ENCODE data around the gene OBSCN.

The OBSCN gene

DNA sequence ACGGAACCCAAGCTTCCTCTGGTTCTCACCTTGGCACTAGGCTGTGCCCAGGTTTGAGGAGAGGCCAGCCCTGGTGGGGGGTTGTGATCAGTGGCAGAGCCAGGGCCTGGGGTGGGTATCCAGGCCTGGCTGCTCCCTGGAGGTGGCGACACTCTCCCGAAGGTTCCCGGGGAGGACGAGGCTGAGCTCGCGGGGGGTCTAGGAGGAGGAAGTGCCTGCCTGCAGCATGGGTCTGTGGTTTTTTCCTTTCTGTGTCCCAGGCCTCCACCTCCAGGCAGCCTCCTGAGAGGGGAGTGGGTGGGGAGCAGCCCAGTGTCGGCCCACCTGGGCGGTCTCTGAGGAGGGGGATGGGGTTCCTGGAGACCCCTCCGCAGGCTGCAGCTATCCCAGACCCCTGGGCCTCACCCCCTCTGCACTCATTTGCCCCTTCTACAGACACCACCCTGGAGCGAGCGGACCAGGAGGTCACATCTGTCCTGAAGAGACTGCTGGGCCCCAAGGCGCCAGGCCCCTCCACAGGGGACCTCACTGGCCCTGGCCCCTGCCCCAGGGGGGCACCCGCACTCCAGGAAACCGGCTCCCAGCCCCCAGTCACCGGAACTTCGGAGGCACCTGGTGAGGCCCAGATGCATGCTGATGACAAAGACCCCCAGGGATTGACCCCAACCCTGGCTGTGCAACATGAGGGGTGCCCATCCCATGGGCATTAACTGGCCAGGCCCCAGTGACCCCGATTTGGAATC, 154.5 kb downstream of the OBSCN start:
- DNase-seq: no peak

DNA sequence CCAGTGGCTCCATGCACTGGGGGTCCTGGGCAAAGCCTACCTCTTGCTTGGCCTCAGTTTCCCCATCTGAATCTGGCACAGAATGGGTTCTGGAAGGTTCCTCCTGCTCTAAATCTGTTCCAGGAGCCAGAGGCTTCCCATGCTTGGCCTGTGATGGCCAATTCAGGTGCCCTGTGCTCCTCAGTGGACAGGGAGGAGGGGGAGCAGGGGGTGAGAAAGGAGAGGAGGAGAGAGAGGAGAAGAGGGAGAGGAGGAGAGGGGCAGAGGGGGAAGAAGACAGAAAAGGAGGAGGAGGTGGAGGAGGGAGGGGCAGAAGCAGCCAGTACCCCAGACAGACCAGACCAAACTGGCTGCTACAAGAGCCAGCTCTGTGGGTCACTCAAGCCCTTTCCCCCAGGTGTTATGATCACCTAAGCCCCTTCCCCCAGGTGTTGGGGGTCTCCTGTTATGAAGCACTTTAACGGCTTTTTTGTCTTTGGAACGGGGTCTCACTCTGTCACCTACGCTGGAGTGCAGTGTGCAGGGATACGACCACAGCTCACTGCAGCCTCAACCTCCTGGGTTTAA, 155.1 kb downstream of the OBSCN start:
- no peak for DNase-seq

DNA sequence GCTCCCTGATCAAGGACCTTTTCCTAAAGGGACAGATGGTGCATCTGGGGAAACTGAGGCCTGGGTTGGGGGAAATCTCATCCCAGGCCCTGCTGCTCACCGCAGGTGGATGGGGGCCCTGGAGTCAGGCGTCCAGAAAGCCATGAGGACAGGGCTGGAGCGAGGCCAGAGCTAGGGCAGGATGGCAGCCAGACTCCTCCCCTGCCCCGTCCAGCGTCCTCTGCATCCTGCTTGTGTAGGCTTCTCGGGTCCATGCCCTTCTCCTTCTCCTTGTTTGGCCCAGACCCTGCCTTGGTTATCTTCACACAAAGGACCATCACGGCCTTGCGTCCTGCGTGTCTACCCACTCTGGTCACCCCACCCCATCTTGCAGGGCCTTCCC, 155.8 kb downstream of the OBSCN start:
- DNase-seq: no peak

DNA sequence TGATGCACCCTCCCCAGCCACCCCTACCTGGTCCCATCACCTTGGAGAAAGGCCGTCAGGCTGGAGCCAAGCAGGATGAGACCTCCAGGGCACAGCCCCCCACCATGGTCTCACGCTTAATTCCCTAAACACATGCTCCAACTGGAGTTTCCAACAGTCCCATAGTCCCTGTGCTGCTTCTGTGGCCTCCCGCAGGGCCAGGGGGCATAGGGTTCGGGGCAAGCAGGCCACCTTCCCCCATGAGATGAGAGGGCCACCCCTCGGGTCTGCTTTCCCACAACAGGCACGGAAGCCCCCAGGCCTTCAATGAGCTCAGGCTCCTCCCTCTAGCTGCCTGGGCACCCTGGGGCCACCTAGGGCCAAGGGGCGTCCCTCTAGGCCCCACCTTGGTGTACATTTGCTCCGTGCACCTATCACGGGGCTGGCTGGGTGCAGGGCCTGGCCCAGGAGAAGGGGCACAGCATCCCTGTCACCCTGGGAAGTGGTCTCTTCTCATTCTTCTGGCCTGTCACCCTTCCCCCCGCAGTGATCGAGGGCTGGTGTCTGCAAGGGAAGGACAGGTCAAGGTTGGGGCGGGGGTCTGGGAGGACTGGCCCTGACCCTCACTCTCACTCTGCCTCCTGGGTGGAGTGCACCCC, 156.3 kb downstream of the OBSCN start:
- DNase-seq: no peak

DNA sequence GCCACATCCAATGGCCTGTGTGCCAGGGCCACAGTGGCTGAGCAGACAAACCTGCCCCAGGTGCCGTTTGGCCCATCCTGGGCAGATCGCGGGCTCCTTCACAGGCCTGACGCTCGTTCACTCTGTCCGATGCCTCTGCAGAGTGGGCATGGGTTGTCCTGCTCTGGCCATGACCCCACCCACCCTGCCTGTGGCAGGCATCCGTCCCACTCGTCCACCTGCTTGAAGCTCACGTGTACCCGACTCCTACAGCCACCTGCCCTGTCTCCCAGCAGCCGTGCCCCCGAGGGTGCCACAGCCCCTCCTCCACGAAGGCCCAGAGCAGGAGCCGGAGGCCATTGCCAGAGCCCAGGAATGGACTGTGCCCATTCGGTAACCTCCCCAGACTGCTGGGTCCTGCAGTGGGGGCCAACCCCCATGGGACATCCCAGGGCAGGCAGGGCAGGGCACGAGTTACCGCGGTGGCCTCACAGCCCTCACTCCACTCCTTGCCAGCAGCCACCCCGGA, 156.9 kb downstream of the OBSCN start:
- DNase-seq: no peak

DNA sequence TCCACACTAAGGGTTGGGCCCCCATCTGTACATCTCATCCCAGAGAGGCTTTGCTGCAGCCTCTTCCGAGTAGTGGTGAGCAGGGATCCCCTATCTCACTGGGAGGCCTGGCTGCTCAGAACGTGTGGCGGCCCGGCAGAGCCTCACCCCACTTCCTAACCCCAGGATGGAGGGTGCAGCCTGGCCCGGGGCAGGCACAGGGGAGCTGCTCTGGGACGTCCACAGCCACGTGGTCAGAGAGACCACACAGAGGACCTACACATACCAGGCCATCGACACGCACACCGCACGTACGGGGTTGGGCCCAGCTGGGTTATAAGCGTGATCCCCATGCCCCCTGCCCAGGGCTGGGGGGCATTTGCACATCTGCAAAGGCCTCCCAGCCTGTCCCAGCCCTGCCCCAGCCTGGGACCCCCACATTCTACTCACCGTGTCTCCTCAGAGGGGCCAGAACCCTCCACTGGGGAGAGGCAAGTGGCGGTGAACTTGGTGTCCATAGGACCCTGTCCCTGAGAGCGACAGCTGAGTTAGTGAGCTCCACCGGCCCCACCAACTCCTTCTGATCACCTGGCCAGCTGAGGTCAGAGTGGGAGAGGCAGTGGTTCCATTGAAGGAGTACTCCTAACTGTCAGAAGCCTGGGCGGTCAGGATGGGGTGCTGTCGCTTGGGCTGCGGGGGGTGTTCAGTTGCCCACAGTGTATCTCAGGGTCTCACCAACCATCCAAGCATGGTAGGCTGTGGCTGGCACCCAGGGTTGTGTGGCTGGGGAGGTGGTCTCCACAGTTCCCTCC, 157.6 kb downstream of the OBSCN start:
- no peak for DNase-seq

DNA sequence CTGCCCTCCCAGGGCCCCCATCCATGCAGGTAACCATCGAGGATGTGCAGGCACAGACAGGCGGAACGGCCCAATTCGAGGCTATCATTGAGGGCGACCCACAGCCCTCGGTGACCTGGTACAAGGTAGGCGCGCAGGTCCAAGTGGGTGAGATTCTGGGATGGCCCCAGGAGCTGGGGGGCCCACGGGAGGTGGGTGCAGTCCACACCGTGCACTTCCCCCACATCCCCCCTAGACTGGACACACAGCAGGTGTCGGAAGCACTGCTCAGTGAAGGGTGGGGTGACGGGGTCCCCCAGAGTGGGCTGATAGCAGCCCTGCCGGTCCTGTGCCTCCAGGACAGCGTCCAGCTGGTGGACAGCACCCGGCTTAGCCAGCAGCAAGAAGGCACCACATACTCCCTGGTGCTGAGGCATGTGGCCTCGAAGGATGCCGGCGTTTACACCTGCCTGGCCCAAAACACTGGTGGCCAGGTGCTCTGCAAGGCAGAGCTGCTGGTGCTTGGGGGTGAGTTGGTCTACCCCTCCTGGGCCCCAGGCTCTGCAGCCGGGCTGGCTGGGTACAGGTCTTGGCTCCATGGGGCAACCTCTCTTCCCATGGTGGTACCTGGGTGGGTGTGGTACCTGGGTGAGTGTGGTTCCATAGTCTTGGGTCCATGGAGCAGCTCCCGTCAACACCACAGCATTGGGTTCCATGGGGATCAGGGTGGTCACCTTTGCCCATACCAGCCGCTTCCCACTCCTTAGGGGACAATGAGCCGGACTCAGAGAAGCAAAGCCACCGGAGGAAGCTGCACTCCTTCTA, 158.4 kb downstream of the OBSCN start:
- no peak for DNase-seq

DNA sequence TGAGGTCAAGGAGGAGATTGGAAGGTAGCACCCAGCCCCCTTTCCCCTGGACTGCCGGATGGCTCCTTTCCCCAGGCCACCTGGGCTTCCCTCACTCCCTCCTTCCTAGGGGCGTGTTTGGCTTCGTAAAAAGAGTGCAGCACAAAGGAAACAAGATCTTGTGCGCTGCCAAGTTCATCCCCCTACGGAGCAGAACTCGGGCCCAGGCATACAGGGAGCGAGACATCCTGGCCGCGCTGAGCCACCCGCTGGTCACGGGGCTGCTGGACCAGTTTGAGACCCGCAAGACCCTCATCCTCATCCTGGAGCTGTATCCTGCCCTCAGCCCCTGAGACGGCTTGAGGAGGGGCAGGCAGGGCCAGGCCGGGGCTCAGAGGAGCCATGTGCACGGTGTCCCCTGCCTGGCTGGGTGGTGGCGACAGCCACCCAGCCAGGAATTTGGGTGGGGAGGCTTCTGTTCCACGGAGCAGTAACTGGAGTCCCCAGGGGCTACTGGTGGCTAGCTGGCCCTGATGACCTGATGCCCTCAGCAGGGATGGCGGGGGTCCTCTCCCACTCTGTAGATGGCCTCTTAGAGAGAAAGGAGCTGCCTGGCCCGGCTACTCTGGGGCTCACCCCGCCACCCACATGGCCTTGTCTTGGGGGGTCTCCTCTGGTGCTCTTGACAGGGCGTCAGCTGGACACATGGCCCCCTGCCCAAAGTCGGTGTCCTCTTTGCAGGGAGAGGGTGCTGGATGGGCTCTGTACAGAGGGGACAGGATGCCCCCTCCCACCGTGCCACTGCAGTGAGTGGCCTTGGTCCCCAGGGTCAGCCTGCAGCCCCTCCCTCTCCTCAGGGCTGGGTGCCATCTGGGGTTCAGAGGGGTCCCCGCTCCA, 159.3 kb downstream of the OBSCN start:
- DNase-seq: no peak

DNA sequence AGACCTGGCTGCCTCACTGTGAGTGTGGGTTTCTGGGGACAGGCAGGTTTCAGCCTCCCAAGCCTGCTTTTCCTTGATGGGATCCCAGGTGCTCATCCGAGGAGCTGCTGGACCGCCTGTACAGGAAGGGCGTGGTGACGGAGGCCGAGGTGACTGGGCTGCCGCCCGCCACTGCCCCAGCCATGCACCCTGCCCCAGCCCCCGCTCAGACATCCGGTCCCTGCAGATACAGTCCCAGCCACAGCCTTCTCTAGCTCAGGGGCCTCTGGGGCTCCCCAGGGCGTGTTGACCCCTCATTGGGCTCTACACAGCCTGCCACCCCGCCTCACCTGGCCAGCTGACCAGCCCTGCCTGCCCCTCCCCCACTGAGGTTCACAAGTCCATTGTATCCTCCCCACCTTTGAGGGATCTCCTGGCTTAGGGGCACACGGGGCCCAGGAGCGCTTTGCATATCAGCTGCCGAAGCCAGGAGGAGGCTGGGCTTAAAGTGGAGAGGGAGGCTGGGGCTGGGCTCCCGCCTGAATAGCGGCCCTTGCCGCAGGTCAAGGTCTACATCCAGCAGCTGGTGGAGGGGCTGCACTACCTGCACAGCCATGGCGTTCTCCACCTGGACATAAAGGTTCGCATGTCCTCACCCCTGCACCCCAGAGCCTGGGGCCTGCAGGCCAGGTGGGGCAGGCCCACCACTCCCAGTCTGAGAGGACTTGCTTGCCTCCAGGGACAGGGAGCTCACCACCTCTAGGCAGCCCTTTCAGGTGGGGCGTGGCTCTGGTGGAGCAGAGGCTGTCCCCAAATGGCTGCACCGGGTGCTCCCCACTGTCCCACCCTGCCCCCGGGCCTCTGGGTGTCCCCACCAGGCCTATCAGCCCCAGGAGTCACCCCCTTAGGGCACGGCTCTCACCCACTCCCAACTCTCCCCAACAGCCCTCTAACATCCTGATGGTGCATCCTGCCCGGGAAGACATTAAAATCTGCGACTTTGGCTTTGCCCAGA, 160.3 kb downstream of the OBSCN start:
- no peak for DNase-seq

DNA sequence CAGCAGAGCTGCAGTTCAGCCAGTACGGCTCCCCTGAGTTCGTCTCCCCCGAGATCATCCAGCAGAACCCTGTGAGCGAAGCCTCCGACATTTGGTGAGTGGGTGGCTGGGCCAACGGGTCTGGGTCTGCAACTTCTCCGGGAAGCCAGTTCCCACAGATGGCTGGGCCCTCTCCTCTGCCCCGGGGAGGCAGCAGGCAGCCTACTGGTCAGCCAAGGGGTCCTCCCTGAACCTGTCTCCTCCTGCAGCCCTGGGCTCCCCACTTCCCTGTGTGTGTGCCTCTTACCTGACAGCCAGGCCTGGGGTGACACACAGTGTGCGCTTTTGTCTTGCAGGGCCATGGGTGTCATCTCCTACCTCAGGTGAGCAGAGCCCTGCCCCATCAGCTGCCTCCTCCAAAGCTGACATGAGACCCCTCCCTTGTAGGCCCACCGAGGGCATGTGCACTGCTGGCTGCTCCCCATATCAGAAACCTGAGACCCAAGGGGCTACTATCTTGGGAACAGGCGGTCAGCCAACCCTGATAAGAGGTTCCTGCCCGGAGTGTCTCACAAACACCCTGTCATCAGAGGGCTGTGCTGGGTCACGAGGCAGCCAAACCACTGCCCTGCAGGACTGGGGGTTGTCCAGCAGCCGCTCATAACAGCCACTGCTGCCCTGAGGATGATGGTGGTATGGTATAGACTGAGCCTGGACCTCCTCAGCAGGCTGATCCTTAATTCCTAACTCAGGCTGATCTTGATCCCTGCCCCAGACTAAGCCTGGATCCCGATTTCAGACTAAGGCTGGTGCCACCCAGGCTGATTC, 161.2 kb downstream of the OBSCN start:
- no peak for DNase-seq

DNA sequence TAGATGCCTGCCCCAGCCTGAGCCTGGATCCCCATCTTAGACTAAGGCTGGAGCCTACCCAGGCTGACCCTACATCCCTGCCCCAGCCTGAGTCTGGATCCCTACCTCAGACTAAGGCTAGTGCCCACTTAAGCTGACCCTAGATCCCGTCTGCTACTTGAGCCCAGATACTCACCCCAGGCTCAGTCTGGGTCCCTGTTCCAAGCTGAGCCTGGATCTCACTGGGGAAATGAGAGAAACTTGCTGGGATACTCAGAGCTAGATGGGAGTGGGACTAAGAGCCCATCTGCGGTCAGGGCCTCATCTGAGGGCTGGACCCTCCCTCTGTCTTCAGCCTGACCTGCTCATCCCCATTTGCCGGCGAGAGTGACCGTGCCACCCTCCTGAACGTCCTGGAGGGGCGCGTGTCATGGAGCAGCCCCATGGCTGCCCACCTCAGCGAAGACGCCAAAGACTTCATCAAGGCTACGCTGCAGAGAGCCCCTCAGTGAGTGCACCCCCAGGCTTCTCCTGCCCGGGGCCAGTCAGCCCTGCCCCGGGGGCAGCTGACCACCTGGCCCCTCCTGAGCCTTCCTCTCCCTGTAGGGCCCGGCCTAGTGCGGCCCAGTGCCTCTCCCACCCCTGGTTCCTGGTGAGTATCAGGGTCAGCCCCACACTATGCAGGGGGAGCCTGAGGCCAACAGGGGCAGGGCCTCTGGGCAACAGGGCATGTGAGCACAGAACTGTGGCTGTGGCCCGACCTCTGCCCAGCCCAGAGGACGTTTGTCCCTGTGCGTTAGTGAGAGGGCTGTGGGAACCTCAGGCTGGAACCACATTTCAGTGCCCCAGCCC, 162.0 kb downstream of the OBSCN start:
- no peak for DNase-seq

DNA sequence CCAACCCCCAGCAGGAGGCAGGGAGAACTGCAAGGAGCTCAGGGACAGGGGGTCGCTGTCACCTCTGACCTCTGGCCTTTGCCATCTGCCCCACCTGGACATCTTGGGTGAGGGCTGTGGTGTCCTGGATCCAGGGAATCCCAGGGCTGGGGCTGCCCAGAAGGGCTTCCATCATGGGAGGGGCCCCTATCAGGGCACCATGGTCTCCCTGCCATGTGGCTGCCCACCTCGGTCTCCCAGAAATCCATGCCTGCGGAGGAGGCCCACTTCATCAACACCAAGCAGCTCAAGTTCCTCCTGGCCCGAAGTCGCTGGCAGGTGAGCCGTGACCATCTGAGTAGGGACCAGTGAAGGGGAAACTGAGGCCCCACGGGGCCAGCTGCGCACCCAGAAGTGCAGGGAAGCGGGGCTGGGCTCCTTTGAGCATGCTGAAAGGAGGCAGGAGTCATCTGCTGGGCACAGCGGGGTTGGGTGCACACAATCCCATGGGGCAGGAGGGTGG, 162.6 kb downstream of the OBSCN start:
- no peak for DNase-seq

DNA sequence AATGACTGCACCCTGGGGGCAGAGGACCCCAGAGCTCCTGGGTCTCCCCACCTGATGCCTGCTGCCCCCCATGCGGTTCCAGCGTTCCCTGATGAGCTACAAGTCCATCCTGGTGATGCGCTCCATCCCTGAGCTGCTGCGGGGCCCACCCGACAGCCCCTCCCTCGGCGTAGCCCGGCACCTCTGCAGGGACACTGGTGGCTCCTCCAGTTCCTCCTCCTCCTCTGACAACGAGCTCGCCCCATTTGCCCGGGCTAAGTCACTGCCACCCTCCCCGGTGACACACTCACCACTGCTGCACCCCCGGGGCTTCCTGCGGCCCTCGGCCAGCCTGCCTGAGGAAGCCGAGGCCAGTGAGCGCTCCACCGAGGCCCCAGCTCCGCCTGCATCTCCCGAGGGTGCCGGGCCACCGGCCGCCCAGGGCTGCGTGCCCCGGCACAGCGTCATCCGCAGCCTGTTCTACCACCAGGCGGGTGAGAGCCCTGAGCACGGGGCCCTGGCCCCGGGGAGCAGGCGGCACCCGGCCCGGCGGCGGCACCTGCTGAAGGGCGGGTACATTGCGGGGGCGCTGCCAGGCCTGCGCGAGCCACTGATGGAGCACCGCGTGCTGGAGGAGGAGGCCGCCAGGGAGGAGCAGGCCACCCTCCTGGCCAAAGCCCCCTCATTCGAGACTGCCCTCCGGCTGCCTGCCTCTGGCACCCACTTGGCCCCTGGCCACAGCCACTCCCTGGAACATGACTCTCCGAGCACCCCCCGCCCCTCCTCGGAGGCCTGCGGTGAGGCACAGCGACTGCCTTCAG, 163.3 kb downstream of the OBSCN start:
- no peak for DNase-seq

DNA sequence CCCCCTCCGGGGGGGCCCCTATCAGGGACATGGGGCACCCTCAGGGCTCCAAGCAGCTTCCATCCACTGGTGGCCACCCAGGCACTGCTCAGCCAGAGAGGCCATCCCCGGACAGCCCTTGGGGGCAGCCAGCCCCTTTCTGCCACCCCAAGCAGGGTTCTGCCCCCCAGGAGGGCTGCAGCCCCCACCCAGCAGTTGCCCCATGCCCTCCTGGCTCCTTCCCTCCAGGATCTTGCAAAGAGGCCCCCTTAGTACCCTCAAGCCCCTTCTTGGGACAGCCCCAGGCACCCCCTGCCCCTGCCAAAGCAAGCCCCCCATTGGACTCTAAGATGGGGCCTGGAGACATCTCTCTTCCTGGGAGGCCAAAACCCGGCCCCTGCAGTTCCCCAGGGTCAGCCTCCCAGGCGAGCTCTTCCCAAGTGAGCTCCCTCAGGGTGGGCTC, 163.9 kb downstream of the OBSCN start:
- DNase-seq: no peak

DNA sequence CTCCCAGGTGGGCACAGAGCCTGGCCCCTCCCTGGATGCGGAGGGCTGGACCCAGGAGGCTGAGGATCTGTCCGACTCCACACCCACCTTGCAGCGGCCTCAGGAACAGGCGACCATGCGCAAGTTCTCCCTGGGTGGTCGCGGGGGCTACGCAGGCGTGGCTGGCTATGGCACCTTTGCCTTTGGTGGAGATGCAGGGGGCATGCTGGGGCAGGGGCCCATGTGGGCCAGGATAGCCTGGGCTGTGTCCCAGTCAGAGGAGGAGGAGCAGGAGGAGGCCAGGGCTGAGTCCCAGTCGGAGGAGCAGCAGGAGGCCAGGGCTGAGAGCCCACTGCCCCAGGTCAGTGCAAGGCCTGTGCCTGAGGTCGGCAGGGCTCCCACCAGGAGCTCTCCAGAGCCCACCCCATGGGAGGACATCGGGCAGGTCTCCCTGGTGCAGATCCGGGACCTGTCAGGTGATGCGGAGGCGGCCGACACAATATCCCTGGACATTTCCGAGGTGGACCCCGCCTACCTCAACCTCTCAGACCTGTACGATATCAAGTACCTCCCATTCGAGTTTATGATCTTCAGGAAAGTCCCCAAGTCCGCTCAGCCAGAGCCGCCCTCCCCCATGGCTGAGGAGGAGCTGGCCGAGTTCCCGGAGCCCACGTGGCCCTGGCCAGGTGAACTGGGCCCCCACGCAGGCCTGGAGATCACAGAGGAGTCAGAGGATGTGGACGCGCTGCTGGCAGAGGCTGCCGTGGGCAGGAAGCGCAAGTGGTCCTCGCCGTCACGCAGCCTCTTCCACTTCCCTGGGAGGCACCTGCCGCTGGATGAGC, 164.5 kb downstream of the OBSCN start:
- no peak for DNase-seq

DNA sequence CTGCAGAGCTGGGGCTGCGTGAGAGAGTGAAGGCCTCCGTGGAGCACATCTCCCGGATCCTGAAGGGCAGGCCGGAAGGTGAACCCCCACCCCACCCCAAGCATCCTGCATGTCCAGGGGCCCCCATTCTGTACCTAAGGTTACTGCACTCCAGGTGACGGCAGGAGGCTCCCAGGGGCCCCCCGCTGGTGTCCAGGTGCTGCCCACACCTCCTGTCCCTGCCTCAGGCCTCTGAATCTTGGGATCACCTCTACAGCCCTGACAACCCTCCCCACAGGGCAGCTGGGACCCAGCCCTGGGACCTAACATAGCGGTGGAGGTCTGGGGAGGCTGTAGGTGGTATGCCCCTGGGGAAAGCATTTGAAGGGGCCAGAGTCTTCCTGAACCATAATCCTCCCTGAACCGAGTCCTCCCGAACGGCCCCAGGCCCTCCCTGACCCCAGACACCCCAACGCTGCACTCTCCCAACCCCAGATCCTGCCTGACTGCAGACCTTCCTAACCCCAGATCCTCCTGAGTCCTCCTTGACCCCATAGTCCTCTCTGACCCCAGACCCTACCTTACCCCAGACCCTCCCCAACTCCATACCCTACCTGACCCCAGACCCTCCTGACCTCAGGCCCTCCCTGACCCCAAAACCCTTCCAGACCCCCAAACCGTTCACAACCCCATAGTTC, 165.3 kb downstream of the OBSCN start:
- no peak for DNase-seq

Data from NCI-H1694 (cell line).